Vagina (tissue), 2 donors: ENCODE measurements around the gene AHCYL1. TPM values are rescaled to one million over a fixed set of nuclear protein-coding genes. Genes with fewer than 3 reads are reported as not detected.

Source experiments
- DNase-seq, 2 donors: peaks; one replicate each; pipeline ENCODE4 v3.0.0-alpha.2; 2017; ENCODE audit errors: extremely low spot score in 2 of 2
- H3K27ac ChIP-seq: fragments of 200-600 bp; sonication (generic); one replicate; pipeline ENCODE4 v1.5.1; 2019
- H3K27me3 ChIP-seq: fragments of 200-600 bp; sonication (generic); one replicate; pipeline ENCODE4 v1.5.1; 2019
- H3K36me3 ChIP-seq, 2 donors: fragments of 200-600 bp; sonication (generic); one replicate each; pipeline ENCODE4 v1.5.1; 2017 to 2019
- H3K4me1 ChIP-seq: fragments of 200-600 bp; sonication (generic); one replicate; pipeline ENCODE4 v1.5.1; 2019
- H3K4me3 ChIP-seq, 2 donors: fragments of 200-600 bp; sonication (generic); 1 replicate in 1 of 2; 2 replicates in 1 of 2; pipeline ENCODE4 v1.5.1; 2016 to 2019
- H3K9me3 ChIP-seq: fragments of 200-600 bp; sonication (generic); one replicate; pipeline ENCODE4 v1.5.1; 2019
- POLR2A ChIP-seq, 2 donors: fragments of 450-650 bp; IDR thresholded peaks; one replicate each; pipeline ENCODE4 v1.6.1; 2017; ENCODE audit warnings: antibody characterized with exemption in 2 of 2, mild to moderate bottlenecking in 2 of 2, moderate library complexity in 2 of 2
- POLR2AphosphoS5 ChIP-seq, 2 donors: sonication (generic); formaldehyde crosslinking; IDR thresholded peaks; one replicate each; pipeline ENCODE4 v1.9.0; 2017; ENCODE audit warnings: antibody characterized with exemption in 2 of 2, mild to moderate bottlenecking in 2 of 2, low read depth in 1 of 2; ENCODE audit not compliant: insufficient read depth in 1 of 2
- intact Hi-C: fragments of 100-400 bp; cut with DNase I; formaldehyde crosslinking; loops from one replicate; pipeline ENCODE4 v1.15.1; 2023
- total RNA-seq: library from RNA; depleted of rRNA; stranded (reverse); fragments of >200 nt; gene quantifications from one replicate; pipeline ENCODE4 v1.2.3, GENCODE V29; 2016
- TF ChIP-seq, protein P1 (sequence below), 3 experiments: fragments of 450-650 bp in 2 of 3; fragments of 200-600 bp in 1 of 3; sonication (generic) in 1 of 3; IDR thresholded peaks; one replicate each; pipeline ENCODE4 v1.5.1; 2017 to 2019; ENCODE audit warnings: antibody characterized with exemption in 3 of 3, mild to moderate bottlenecking in 2 of 3, moderate library complexity in 2 of 3

Gene AHCYL1
- total RNA-seq, 1 donor from 2014 or later = 75.6 TPM

DNA sequence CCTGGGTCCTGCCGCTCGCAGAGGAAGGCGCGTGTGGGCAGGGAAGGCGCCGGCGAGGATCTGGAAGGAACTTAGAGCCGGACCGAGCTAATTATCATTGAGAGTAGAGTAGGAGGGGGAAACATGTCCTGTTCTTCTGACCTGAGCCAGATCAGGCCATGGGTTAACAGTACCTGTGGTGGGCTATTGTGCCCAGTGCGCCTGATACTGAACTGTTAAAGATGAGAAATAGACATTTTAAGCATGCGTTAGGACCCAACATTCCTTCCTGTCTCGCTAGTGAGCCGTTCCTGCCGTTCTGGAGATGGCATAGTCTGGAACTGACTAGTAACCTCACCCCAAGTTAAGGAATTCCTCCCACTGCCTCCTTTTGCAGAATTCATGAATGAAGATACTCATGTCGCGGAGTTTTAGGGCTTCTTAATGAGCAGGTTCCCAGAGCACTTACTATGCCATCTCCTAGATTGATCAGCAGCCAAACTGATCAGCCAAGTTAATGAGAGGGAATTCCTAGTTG, 50.7 kb downstream of the AHCYL1 start:
- Histone ChIP-seq H3K27ac (peak overlapping the region; percentile 95), H3K36me3 (peaks cover 0 to 21% of the 10 kb centered on the region in 2 donors), H3K27me3 (no peaks in the 10 kb centered on the region), H3K9me3 (no peaks in the 10 kb centered on the region), H3K4me1 (peaks cover 26% of the 10 kb centered on the region), H3K4me3 (peak overlapping the region; percentile 71 to 98)
- TF ChIP-seq, protein P1, sequence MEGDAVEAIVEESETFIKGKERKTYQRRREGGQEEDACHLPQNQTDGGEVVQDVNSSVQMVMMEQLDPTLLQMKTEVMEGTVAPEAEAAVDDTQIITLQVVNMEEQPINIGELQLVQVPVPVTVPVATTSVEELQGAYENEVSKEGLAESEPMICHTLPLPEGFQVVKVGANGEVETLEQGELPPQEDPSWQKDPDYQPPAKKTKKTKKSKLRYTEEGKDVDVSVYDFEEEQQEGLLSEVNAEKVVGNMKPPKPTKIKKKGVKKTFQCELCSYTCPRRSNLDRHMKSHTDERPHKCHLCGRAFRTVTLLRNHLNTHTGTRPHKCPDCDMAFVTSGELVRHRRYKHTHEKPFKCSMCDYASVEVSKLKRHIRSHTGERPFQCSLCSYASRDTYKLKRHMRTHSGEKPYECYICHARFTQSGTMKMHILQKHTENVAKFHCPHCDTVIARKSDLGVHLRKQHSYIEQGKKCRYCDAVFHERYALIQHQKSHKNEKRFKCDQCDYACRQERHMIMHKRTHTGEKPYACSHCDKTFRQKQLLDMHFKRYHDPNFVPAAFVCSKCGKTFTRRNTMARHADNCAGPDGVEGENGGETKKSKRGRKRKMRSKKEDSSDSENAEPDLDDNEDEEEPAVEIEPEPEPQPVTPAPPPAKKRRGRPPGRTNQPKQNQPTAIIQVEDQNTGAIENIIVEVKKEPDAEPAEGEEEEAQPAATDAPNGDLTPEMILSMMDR (IDR thresholded peaks at IDR 0.05) = no peak
- no peak for DNase-seq
- intact Hi-C loops = no loop called here

DNA sequence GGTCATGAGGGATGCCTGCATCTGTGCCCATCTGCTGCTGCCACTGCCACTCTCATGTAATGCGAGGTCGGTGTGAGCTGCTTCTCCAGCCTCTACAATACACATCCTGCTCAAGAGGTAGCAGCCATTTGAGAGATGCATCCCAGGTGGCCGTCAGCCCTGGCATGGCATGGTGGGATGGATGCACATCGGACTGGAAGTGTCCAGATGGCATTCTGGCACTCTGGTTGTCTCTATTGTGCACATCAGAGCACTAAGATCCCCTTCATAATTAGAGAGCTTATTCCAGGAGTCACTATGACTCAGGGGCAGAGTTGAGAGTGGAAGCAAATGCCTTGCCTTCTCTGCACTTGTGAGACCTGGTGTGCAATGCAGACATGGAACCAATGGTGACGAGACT, 53.7 kb downstream of the AHCYL1 start:
- Histone ChIP-seq H3K27me3 (no peaks in the 10 kb centered on the region), H3K27ac (no peak overlapping the region), H3K4me1 (peaks cover 26% of the 10 kb centered on the region), H3K4me3 (no peak overlapping the region), H3K36me3 (peaks cover 0 to 50% of the 10 kb centered on the region in 2 donors), H3K9me3 (no peaks in the 10 kb centered on the region)
- TF ChIP-seq POLR2AphosphoS5 (IDR thresholded peaks at IDR 0.05; ENCODE audit: insufficient read depth in 1 of 2, low read depth in 1 of 2) (no peak), POLR2A (IDR thresholded peaks at IDR 0.05) (no peak)
- TF ChIP-seq, protein P1 (IDR thresholded peaks at IDR 0.05) = no peak
- intact Hi-C loops = no loop called here
- DNase-seq = peak in 1 of 2 donors; percentile 40

DNA sequence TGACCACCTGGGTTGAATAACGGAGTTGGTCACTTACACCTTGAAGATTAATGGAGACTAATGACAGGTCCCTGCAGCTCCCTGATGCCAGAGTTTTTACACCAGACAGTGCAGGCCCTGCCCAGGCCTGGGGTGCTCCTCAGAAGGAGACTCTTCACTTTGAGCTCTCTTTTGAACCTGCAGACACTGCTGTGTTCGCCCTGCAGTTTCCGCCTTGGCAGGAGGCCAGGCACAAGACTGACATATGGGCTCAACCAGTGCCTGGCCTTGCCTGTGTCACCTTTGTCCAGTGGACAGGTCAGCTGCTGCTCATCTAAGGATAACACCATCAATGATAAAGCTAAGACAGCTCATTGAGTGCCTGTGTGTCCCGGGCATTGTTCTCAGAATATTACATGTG, 55.1 kb downstream of the AHCYL1 start:
- Histone ChIP-seq H3K9me3 (no peaks in the 10 kb centered on the region), H3K36me3 (peaks cover 0 to 63% of the 10 kb centered on the region in 2 donors), H3K27me3 (no peaks in the 10 kb centered on the region), H3K4me3 (no peak overlapping the region), H3K27ac (no peak overlapping the region), H3K4me1 (peaks cover 26% of the 10 kb centered on the region)
- TF ChIP-seq POLR2AphosphoS5 (IDR thresholded peaks at IDR 0.05; ENCODE audit: insufficient read depth in 1 of 2, low read depth in 1 of 2) (no peak), POLR2A (IDR thresholded peaks at IDR 0.05) (no peak)
- TF ChIP-seq, protein P1 (IDR thresholded peaks at IDR 0.05) = no peak
- DNase-seq = peak in 1 of 2 donors; percentile 55
- intact Hi-C loops = no loop called here

DNA sequence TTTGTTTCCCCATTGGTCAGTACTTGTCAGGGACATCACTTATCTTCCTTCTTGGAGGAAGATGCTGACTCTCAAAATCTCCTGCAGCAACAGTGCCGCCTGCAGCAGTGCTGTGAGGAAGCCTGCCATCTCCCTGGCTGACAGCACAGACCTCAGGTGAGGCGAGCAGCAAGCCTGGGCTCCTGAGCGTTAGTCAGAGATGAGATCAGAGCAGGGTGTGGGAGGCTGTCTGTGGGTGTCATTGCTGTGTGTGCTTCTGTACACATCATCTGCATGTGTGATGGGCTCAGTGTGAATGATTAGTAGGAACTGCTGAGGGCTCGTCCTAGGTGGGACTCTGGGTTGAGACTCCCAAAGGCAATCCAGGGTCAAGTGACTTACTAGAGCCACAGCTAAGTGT, 56.0 kb downstream of the AHCYL1 start:
- no peak for DNase-seq
- Histone ChIP-seq H3K36me3 (peaks cover 0 to 70% of the 10 kb centered on the region in 2 donors), H3K27me3 (no peaks in the 10 kb centered on the region), H3K9me3 (no peaks in the 10 kb centered on the region), H3K4me3 (no peak overlapping the region), H3K4me1 (peaks cover 21% of the 10 kb centered on the region), H3K27ac (no peak overlapping the region)
- TF ChIP-seq, protein P1 (IDR thresholded peaks at IDR 0.05) = no peak
- TF ChIP-seq POLR2AphosphoS5 (IDR thresholded peaks at IDR 0.05; ENCODE audit: insufficient read depth in 1 of 2, low read depth in 1 of 2) (no peak), POLR2A (IDR thresholded peaks at IDR 0.05) (no peak)
- intact Hi-C loops = no loop called here

DNA sequence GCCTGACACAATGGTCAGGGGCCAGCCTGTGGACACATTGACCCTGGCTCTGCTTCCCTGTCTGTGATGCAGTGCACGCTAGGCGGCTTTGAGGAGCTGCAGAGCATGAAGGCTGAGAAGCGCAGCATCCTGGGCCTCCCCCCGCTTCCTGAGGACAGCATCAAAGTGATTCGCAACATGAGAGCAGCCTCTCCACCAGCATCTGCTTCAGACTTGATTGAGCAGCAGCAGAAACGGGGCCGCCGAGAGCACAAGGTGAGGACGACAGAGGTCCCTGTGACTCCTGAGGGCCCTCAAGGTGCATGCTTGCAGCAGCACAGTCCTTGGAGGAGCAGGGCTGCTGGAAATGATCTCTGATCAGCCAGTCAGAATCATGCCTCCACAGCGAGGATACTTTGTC, 58.5 kb downstream of the AHCYL1 start:
- Histone ChIP-seq H3K4me1 (no peaks in the 10 kb centered on the region), H3K36me3 (peaks cover 0 to 95% of the 10 kb centered on the region in 2 donors), H3K9me3 (no peaks in the 10 kb centered on the region), H3K27me3 (no peaks in the 10 kb centered on the region), H3K27ac (no peak overlapping the region), H3K4me3 (no peak overlapping the region)
- no peak for TF ChIP-seq POLR2AphosphoS5 (IDR thresholded peaks at IDR 0.05; ENCODE audit: insufficient read depth in 1 of 2, low read depth in 1 of 2)
- TF ChIP-seq, protein P1 (IDR thresholded peaks at IDR 0.05) = no peak
- TF ChIP-seq POLR2A (IDR thresholded peaks at IDR 0.05) = no peak
- no peak for DNase-seq
- intact Hi-C loops = no loop called here
